ENCODE measurements around the gene SH2D6. TPM values are rescaled to one million over a fixed set of nuclear protein-coding genes. Genes with fewer than 3 reads are reported as not detected.

SH2D6 gene
- total and polyA plus RNA-seq, 2 of the 8 experiments (the other 6 are each of a cell fraction or from before 2014, with no cell fraction given), result 0.42 TPM; not detected in 1

DNA sequence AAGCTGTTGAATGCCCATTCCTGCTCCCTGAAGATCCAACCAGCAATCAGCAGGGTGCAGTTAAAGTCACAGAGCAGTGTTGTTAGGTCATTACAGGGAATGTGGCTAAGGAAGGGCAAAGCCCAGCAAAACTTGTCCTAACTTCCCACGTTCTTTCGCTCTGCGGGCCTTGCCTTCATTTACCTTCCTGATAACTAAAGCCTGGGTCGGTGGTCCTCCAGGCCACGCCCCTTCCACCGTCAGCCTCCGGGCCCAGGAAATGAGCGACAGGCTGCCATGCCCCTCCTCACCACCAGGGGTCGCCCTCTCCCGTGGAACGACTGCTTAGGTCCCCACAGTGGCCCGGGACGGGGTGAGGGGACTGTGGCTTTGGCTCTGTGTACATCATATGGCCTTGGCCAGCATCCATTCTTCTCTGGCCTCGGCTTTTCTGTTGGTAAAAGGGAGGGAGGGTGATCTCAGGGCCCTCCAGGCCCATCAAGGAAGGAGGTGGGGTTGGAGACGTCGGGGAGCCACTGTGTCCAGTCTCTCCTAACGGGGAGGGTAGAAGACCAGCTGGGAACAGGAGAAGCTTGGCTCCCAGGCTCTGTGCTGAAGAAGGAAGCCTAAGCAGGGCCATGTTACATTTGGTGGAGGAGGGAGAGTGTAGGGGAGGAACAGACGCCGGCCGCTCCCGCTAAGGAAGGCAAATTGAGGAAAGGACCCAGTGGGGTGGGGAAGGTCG, 2.2 kb downstream of the SH2D6 start (continued):
- TF ChIP-seq PHF8 (conservative IDR thresholded peaks at IDR 0.05; ENCODE audit: low read depth, low read length) (no peak), CHD2 (IDR thresholded peaks at IDR 0.05; ENCODE audit: low read length) (peak; percentile 49; the same call in 1 of the 2 replicates), RAD21 (IDR thresholded peaks at IDR 0.05 in 1 of 2, conservative IDR thresholded peaks at IDR 0.05 in 1 of 2; ENCODE audit: low read depth in 2 of 2, low read length in 2 of 2) (peak; percentile 99 to 100), TAF7 (optimal IDR thresholded peaks at IDR 0.05; ENCODE audit: borderline replicate concordance, low read depth, low read length) (no peak), HDAC2 (IDR thresholded peaks at IDR 0.05; ENCODE audit: borderline replicate concordance in 1 of 2, low read depth in 2 of 2, low read length in 2 of 2) (peak in 1 of 2 experiments; percentile 72; a peak in 1 of 4 replicates), KDM4A (IDR thresholded peaks at IDR 0.05; ENCODE audit: low read depth, low read length, severe bottlenecking) (peak; percentile 14), EGR1 (IDR thresholded peaks at IDR 0.05; ENCODE audit: borderline replicate concordance, low read depth, low read length) (no peak), ASH2L (IDR thresholded peaks at IDR 0.05; ENCODE audit: low read length) (peak; percentile 26)
- TF ChIP-seq, protein P1, sequence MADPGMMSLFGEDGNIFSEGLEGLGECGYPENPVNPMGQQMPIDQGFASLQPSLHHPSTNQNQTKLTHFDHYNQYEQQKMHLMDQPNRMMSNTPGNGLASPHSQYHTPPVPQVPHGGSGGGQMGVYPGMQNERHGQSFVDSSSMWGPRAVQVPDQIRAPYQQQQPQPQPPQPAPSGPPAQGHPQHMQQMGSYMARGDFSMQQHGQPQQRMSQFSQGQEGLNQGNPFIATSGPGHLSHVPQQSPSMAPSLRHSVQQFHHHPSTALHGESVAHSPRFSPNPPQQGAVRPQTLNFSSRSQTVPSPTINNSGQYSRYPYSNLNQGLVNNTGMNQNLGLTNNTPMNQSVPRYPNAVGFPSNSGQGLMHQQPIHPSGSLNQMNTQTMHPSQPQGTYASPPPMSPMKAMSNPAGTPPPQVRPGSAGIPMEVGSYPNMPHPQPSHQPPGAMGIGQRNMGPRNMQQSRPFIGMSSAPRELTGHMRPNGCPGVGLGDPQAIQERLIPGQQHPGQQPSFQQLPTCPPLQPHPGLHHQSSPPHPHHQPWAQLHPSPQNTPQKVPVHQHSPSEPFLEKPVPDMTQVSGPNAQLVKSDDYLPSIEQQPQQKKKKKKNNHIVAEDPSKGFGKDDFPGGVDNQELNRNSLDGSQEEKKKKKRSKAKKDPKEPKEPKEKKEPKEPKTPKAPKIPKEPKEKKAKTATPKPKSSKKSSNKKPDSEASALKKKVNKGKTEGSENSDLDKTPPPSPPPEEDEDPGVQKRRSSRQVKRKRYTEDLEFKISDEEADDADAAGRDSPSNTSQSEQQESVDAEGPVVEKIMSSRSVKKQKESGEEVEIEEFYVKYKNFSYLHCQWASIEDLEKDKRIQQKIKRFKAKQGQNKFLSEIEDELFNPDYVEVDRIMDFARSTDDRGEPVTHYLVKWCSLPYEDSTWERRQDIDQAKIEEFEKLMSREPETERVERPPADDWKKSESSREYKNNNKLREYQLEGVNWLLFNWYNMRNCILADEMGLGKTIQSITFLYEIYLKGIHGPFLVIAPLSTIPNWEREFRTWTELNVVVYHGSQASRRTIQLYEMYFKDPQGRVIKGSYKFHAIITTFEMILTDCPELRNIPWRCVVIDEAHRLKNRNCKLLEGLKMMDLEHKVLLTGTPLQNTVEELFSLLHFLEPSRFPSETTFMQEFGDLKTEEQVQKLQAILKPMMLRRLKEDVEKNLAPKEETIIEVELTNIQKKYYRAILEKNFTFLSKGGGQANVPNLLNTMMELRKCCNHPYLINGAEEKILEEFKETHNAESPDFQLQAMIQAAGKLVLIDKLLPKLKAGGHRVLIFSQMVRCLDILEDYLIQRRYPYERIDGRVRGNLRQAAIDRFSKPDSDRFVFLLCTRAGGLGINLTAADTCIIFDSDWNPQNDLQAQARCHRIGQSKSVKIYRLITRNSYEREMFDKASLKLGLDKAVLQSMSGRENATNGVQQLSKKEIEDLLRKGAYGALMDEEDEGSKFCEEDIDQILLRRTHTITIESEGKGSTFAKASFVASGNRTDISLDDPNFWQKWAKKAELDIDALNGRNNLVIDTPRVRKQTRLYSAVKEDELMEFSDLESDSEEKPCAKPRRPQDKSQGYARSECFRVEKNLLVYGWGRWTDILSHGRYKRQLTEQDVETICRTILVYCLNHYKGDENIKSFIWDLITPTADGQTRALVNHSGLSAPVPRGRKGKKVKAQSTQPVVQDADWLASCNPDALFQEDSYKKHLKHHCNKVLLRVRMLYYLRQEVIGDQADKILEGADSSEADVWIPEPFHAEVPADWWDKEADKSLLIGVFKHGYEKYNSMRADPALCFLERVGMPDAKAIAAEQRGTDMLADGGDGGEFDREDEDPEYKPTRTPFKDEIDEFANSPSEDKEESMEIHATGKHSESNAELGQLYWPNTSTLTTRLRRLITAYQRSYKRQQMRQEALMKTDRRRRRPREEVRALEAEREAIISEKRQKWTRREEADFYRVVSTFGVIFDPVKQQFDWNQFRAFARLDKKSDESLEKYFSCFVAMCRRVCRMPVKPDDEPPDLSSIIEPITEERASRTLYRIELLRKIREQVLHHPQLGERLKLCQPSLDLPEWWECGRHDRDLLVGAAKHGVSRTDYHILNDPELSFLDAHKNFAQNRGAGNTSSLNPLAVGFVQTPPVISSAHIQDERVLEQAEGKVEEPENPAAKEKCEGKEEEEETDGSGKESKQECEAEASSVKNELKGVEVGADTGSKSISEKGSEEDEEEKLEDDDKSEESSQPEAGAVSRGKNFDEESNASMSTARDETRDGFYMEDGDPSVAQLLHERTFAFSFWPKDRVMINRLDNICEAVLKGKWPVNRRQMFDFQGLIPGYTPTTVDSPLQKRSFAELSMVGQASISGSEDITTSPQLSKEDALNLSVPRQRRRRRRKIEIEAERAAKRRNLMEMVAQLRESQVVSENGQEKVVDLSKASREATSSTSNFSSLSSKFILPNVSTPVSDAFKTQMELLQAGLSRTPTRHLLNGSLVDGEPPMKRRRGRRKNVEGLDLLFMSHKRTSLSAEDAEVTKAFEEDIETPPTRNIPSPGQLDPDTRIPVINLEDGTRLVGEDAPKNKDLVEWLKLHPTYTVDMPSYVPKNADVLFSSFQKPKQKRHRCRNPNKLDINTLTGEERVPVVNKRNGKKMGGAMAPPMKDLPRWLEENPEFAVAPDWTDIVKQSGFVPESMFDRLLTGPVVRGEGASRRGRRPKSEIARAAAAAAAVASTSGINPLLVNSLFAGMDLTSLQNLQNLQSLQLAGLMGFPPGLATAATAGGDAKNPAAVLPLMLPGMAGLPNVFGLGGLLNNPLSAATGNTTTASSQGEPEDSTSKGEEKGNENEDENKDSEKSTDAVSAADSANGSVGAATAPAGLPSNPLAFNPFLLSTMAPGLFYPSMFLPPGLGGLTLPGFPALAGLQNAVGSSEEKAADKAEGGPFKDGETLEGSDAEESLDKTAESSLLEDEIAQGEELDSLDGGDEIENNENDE (IDR thresholded peaks at IDR 0.05; ENCODE audit: insufficient replicate concordance, low read length), result no peak

Data from H1 (cell line).